OCI-LY3 (cell line): ENCODE measurements around the gene SEPTIN2.

Source experiments
- CTCF ChIP-seq: fragments of 200-600, 300-600 bp; sonication (generic); IDR thresholded peaks from 2 replicates; pipeline ENCODE4 v1.5.1; 2014; ENCODE audit warnings: antibody characterized with exemption, low read length, low read depth
- EZH2phosphoT487 ChIP-seq: fragments of 200-600 bp; shearing (Covaris generic); IDR thresholded peaks from 2 replicates; pipeline ENCODE4 v1.6.1; 2018; ENCODE audit warnings: antibody characterized with exemption, mixed run types, low read depth

- no peak for TF ChIP-seq EZH2phosphoT487
- TF ChIP-seq CTCF, result no peak
Measured at GRCh38 chr2:241272303-241273209, 43.2 kb upstream of the SEPTIN2 start.
